ENCODE data around the gene DARS2.

- TF ChIP-seq, protein P1, sequence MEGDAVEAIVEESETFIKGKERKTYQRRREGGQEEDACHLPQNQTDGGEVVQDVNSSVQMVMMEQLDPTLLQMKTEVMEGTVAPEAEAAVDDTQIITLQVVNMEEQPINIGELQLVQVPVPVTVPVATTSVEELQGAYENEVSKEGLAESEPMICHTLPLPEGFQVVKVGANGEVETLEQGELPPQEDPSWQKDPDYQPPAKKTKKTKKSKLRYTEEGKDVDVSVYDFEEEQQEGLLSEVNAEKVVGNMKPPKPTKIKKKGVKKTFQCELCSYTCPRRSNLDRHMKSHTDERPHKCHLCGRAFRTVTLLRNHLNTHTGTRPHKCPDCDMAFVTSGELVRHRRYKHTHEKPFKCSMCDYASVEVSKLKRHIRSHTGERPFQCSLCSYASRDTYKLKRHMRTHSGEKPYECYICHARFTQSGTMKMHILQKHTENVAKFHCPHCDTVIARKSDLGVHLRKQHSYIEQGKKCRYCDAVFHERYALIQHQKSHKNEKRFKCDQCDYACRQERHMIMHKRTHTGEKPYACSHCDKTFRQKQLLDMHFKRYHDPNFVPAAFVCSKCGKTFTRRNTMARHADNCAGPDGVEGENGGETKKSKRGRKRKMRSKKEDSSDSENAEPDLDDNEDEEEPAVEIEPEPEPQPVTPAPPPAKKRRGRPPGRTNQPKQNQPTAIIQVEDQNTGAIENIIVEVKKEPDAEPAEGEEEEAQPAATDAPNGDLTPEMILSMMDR (IDR thresholded peaks at IDR 0.05): no peak
- TF ChIP-seq EZH2 (IDR thresholded peaks at IDR 0.05; ENCODE audit: borderline replicate concordance, insufficient read depth, low read depth, low read length, poor library complexity, severe bottlenecking): no peak
These were observed 69.1 kb downstream of the DARS2 start for GRCh38 chr1:173893611-173894010.

Measured in B cell (primary cell).